ENCODE results near the gene HGFAC.

The HGFAC gene

DNA sequence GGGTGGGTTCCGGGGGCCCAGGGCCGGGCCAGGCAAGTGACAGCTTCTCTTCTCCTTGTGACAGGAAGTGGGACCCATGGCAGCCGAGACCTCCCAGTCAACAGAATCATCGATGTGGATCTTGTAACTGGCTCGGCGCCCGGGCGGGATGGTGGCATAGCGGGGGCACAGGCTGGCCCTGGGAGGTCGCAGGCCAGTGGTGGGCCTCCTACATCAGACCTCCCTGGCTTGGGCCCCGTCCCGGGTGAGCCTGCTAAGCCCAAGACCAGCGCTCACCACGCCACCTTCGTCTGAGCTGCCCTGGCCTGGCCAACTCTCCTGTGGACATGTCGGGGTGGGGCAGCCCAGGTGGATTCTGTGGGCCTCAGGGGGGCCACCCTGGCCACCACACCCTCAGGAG, 2.4 kb upstream of the HGFAC start:
- H3K9me3 Mint-ChIP-seq: no peaks in the 10 kb centered on the region
- H3K4me1 Mint-ChIP-seq: no peaks in the 10 kb centered on the region
- ATAC-seq (no peak), DNase-seq (no peak)
- no peaks in the 10 kb centered on the region for H3K27me3 Mint-ChIP-seq
- no peak overlapping the region for H3K27ac Mint-ChIP-seq
- no peaks in the 10 kb centered on the region for H3K36me3 Mint-ChIP-seq (ENCODE audit: low read depth)
- H3K4me3 Mint-ChIP-seq: no peak overlapping the region

DNA sequence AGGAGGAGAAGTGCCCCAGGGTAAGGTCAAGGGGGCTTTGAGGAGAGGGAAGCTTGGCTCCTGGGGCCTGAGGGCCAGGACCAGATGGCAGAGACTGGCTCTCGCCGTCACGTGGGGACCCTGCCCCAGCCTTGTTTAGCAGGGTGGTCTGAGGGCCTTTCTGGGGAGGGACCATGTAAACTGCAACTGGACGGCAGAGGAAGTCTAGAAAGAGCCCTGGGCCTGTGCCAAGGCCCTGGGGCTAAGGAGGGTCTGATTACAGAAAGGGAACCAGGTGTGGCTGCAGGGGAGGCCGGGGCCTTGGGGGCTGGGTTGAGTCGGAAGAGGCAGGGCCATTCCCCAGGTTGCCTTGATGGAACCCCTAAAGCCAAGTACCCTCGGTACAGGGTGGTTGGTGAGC, 1.8 kb upstream of the HGFAC start:
- Mint-ChIP-seq H3K4me3 (no peak overlapping the region), H3K36me3 (ENCODE audit: low read depth) (no peaks in the 10 kb centered on the region), H3K9me3 (no peaks in the 10 kb centered on the region), H3K27me3 (no peaks in the 10 kb centered on the region), H3K4me1 (no peaks in the 10 kb centered on the region), H3K27ac (no peak overlapping the region)
- ATAC-seq: no peak
- DNase-seq: no peak

DNA sequence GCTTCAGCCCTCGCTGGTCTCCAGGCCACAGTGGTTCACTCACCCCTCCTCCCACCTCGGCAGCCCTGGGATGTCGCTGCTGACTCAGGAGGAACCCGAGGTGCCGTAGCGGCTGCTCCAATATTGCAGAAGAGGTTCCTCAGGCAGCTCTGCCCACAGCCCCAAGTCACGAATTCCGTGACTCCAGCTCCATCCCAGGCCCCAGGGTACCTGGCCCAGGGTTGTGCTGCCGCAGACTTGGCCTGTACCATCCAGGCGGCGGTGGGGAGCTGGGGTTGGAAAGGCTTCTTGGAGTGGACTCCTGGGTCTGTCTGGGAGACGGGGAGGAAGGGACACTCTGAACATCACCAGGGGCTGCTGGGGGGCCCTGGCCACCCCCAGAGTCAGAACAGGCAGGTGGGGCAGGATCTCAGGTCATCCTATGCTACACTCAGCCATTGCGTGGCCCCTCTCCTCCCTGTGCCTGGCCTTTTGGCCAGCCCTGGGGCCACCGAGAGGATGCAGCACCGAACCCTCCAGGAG, 728 bp upstream of the HGFAC start:
- Mint-ChIP-seq H3K27me3 (no peaks in the 10 kb centered on the region), H3K36me3 (ENCODE audit: low read depth) (no peaks in the 10 kb centered on the region), H3K4me3 (no peak overlapping the region), H3K9me3 (no peaks in the 10 kb centered on the region), H3K27ac (no peak overlapping the region), H3K4me1 (no peaks in the 10 kb centered on the region)
- DNase-seq (no peak), ATAC-seq (no peak)

DNA sequence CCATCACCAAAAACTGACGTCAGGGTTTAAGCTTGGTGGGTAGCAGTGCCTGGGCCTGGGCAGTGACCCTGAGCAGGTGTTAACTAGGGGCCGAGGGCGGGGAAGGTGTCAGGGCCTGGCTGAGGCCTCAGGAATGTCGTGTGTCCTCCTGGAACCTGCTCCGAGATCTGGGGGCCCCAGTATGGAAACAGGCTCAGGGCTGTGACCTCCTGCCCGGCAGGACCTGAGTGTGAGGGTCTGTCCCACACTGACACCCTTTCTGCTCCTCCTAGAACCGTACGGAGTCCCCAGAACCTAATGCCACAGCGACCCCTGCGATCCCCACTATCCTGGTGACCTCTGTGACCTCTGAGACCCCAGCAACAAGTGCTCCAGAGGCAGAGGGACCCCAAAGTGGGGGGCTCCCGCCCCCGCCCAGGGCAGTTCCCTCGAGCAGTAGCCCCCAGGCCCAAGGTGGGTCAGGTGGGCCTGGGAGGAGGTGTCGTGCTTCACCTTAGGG, 741 bp downstream of the HGFAC start:
- Mint-ChIP-seq H3K27ac (no peak overlapping the region), H3K4me3 (no peak overlapping the region), H3K9me3 (no peaks in the 10 kb centered on the region), H3K4me1 (no peaks in the 10 kb centered on the region), H3K27me3 (no peaks in the 10 kb centered on the region), H3K36me3 (ENCODE audit: low read depth) (no peaks in the 10 kb centered on the region)
- no peak for DNase-seq
- ATAC-seq: no peak

DNA sequence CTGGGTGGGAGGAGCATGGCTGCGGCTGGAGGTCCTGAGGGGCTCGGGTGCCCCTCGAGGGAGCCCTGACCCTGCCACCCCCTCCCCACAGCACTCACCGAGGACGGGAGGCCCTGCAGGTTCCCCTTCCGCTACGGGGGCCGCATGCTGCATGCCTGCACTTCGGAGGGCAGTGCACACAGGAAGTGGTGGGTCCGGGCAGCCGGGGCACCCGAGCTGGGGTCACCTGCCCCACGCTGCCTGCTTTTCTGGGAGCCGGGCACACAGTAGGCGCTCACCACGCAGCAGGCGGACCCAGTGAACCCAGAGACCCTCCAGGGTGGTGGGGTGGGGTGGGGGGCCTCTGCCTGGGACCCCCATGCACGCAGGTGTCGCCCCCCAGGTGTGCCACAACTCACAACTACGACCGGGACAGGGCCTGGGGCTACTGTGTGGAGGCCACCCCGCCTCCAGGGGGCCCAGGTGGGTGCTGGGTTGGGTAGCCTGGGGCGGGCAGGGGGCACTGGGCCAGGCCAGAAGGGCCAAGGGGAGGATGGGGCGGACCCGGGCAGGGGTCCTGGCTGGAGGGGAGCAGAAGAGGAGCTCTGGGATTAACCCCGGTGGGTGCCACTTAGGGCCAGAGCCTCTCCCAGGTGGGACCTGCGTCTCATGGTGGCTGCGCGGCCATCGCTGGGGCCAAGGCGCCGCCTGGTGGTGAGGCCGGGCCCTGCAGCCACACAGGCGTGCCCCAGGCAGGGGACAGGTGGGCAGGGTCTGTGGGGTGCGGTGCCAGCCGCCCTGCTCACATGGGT, 1.4 kb downstream of the HGFAC start:
- ATAC-seq: peak; percentile 73
- no peaks in the 10 kb centered on the region for H3K27me3 Mint-ChIP-seq

DNA sequence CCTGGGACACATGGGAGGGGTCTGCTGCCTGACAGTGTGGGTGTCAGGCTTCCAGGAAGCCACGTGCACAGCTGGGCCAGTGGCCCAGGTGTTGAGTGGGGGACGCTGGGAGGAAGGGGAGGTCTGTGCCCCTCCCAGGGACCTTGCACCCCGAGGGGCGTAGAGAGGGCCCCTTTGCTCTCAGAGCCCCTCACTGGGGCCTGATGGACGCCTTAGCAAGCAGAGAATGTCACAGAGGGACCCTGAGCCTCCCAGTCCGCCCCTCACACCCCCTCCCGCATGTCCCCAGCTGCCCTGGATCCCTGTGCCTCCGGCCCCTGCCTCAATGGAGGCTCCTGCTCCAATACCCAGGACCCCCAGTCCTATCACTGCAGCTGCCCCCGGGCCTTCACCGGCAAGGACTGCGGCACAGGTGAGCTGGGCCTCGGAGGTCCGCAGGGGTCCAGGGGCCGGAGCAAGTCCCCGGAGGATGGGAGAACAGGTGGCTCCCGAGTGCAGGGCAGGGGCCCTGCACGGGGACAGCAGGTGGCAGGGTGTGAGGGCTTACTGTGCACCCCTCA, 2.1 kb downstream of the HGFAC start:
- ATAC-seq (no peak), DNase-seq (no peak)
- no peak overlapping the region for H3K4me3 Mint-ChIP-seq
- H3K27ac Mint-ChIP-seq: no peak overlapping the region
- no peaks in the 10 kb centered on the region for H3K9me3 Mint-ChIP-seq
- no peaks in the 10 kb centered on the region for H3K36me3 Mint-ChIP-seq (ENCODE audit: low read depth)
- no peaks in the 10 kb centered on the region for H3K27me3 Mint-ChIP-seq
- no peaks in the 10 kb centered on the region for H3K4me1 Mint-ChIP-seq

More for the DNA sequence above, 1.4 kb downstream of the HGFAC start:
- Mint-ChIP-seq H3K27ac (no peak overlapping the region), H3K9me3 (no peaks in the 10 kb centered on the region), H3K4me1 (no peaks in the 10 kb centered on the region), H3K4me3 (no peak overlapping the region), H3K36me3 (ENCODE audit: low read depth) (no peaks in the 10 kb centered on the region)
- DNase-seq: peak; percentile 76

DNA sequence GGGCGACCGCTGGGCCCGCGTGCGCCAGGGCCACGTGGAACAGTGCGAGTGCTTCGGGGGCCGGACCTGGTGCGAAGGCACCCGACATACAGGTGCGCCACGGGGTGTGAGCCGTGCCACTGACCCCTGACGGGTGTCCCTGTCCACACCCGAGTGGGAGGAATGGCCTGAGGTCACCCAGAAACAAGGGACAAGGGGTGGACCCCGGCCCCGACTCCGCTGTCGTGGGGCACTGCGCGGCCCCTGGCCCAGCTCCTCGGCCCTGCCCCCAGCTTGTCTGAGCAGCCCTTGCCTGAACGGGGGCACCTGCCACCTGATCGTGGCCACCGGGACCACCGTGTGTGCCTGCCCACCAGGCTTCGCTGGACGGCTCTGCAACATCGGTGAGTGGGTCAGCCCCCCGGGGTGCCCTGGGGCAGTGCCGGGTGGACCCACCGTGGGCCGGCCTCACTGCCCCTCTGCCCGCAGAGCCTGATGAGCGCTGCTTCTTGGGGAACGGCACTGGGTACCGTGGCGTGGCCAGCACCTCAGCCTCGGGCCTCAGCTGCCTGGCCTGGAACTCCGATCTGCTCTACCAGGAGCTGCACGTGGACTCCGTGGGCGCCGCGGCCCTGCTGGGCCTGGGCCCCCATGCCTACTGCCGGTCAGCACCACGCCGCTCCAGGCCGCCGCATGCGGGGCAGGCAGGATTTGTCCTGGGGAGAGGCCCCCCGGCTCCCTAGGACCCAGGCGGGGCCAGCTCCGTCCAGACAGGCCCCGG, 2.8 kb downstream of the HGFAC start:
- no peaks in the 10 kb centered on the region for H3K27me3 Mint-ChIP-seq
- H3K36me3 Mint-ChIP-seq (ENCODE audit: low read depth): no peaks in the 10 kb centered on the region
- H3K27ac Mint-ChIP-seq: no peak overlapping the region
- no peak overlapping the region for H3K4me3 Mint-ChIP-seq
- no peaks in the 10 kb centered on the region for H3K4me1 Mint-ChIP-seq
- ATAC-seq (no peak), DNase-seq (no peak)
- no peaks in the 10 kb centered on the region for H3K9me3 Mint-ChIP-seq

DNA sequence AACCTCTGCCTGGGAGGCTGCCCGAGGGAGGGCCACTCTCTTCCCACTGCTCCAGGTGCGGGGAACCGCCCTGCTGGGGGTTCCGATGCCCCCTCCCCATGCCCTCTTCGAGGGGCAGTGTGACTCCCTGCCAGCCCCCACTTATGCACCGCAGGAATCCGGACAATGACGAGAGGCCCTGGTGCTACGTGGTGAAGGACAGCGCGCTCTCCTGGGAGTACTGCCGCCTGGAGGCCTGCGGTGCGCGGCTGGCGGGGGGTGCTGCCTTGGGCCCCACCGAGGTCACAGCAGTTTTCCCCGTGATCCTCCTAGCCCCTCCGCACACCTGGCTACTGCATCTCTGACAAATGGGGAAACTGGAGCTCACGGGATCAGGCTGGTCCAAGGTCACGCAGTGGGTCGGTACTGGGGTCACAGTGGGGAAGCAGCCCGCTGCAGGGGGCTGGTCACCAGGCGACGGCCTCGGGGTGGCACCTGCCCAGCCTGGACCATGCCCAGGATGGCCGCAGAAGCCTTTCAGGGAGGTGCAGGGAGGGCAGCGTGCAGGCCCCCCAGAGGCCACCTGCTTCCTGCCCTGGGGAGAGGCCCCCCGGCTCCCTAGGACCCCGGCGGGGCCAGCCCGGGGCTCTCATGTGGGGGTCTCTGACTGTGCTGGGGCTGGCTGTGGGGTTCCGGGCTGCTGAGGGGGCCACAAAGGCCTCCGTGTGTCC, 3.5 kb downstream of the HGFAC start:
- Mint-ChIP-seq H3K27ac (no peak overlapping the region), H3K4me3 (no peak overlapping the region), H3K27me3 (no peaks in the 10 kb centered on the region), H3K9me3 (no peaks in the 10 kb centered on the region), H3K36me3 (ENCODE audit: low read depth) (no peaks in the 10 kb centered on the region), H3K4me1 (no peaks in the 10 kb centered on the region)
- ATAC-seq: no peak
- DNase-seq: no peak

DNA sequence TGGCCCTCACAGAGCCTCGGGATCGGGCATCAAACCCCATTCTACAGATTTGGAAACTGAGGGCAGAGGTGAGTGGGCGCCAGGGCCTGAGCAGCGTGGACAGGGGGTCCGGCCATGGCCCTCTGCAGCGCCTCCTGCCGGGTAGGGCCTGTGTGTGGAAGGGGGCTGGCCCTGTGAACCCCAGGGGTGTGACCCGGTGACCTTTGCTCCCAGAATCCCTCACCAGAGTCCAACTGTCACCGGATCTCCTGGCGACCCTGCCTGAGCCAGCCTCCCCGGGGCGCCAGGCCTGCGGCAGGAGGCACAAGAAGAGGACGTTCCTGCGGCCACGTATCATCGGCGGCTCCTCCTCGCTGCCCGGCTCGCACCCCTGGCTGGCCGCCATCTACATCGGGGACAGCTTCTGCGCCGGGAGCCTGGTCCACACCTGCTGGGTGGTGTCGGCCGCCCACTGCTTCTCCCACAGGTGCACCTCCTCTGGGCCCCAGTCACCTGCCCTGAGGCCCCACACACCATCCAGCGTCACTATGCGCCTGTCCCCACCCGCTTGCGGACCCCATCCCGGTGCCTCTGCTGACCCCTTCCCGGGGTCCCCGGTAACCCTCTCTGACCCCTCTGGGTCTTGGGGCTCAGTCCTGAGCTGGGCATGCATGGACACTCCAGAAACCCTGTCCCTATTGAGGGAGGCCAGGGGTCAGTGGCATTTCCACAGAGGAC, 4.2 kb downstream of the HGFAC start:
- Mint-ChIP-seq H3K36me3 (ENCODE audit: low read depth) (no peaks in the 10 kb centered on the region), H3K27me3 (no peaks in the 10 kb centered on the region), H3K4me1 (no peaks in the 10 kb centered on the region), H3K4me3 (no peak overlapping the region), H3K9me3 (no peaks in the 10 kb centered on the region), H3K27ac (no peak overlapping the region)
- ATAC-seq (no peak), DNase-seq (no peak)

DNA sequence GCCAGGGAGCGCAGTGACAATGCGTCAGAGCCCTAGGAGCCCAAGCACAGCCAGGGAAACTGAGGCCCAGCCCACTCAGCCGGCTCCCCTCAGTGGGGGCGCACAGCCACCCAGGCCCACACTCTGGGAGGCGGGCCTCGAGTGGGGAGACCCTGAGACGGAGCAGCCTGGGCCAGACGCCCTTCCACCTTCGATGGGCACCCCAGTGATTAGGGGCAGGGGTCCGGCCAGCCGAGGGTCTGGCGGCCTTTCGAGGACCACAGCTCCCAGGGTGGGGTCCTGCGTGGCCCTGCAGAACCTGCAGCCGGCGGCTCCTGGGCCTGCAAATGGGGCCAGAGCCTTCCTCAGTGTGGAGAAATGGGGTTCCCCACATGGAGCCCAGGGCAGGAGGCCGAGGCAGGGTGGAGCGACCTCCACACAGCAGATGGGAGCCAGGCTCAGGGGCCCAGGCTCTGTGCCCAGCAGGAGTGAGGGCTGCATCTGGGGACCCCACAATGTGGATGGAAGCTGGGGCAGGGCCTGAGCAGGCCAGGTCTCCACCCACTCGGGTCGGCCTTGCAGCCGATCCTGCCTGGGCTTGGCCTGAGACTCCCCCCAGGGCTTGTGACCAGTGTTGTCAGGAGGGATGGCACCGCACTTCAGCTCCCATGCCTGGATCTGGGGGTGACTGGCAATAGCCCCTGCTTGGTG, 5.0 kb downstream of the HGFAC start:
- no peaks in the 10 kb centered on the region for H3K36me3 Mint-ChIP-seq (ENCODE audit: low read depth)
- H3K4me1 Mint-ChIP-seq: no peaks in the 10 kb centered on the region
- no peaks in the 10 kb centered on the region for H3K9me3 Mint-ChIP-seq
- DNase-seq: no peak
- H3K27me3 Mint-ChIP-seq: no peaks in the 10 kb centered on the region
- no peak for ATAC-seq
- H3K4me3 Mint-ChIP-seq: no peak overlapping the region
- H3K27ac Mint-ChIP-seq: no peak overlapping the region

DNA sequence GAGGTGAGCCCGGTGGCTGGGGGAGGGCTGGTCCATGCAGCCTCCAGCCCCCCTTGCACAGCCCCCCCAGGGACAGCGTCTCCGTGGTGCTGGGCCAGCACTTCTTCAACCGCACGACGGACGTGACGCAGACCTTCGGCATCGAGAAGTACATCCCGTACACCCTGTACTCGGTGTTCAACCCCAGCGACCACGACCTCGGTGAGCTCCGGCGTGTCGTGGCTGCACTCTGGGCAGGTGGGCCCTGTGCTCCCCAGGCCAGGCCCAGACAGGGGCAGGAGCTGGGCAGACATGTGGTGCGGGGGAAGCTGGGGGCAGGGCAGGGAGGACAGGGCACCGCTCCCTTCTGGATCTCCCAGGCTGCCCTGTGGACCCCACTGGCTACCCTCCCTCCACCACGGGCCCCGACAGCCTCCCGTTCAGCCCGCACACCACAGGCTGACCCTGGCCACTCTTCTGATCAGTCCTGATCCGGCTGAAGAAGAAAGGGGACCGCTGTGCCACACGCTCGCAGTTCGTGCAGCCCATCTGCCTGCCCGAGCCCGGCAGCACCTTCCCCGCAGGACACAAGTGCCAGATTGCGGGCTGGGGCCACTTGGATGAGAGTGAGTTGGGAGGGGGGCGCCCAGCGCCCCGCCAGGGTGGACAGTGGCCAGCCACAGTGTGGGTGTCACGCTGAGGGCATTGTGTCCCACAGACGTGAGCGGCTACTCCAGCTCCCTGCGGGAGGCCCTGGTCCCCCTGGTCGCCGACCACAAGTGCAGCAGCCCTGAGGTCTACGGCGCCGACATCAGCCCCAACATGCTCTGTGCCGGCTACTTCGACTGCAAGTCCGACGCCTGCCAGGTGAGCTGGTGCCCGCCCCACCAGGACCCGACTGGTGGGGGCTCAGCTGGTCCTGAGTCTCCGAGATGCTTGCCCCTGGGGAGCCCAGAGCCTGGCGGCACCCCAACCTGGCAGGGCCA, 5.9 kb downstream of the HGFAC start:
- H3K4me1 Mint-ChIP-seq: no peaks in the 10 kb centered on the region
- DNase-seq (no peak), ATAC-seq (no peak)
- H3K4me3 Mint-ChIP-seq: no peak overlapping the region
- no peaks in the 10 kb centered on the region for H3K36me3 Mint-ChIP-seq (ENCODE audit: low read depth)
- no peaks in the 10 kb centered on the region for H3K9me3 Mint-ChIP-seq
- H3K27me3 Mint-ChIP-seq: no peaks in the 10 kb centered on the region
- H3K27ac Mint-ChIP-seq: no peak overlapping the region

DNA sequence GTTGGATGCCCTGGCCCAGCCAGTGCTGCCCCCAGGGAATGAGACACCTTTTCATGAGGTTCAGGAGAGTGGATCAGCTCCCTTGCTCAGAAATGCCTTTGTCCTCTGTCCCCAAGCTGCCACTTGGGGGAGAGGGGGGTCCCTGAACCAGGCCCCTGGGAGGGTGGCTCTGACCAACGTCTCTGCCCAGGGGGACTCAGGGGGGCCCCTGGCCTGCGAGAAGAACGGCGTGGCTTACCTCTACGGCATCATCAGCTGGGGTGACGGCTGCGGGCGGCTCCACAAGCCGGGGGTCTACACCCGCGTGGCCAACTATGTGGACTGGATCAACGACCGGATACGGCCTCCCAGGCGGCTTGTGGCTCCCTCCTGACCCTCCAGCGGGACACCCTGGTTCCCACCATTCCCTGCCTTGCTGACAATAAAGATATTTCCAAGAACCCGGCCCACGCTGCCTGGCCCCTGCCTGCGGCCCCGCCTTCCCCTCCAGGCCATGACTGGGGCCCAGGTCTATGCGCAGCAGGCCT, 7.3 kb downstream of the HGFAC start:
- no peak overlapping the region for H3K27ac Mint-ChIP-seq
- H3K4me1 Mint-ChIP-seq: no peaks in the 10 kb centered on the region
- H3K36me3 Mint-ChIP-seq (ENCODE audit: low read depth): no peaks in the 10 kb centered on the region
- DNase-seq (no peak), ATAC-seq (no peak)
- H3K4me3 Mint-ChIP-seq: no peak overlapping the region
- H3K9me3 Mint-ChIP-seq: no peaks in the 10 kb centered on the region
- no peaks in the 10 kb centered on the region for H3K27me3 Mint-ChIP-seq
